ENCODE data around the gene RNF215.

DNA sequence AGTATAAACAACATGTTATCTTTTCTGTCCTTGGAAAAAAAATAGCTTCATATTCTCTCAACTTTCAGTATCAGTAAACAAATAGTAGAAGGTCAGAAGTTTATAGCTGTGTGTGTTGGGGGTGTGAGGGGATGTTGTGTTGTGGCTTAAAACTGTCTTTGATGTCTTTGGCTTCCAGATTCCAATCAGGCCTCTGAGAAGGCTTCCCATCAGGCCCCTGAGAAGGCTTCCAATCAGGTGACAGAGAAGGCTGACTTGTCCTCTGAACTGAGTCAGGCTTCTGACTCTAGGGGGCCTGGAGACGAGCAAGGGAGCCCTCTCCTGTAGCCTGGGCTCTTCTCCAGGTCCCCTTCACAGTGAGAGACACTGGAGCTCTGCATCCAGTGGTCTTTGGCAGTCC, 47.6 kb upstream of the RNF215 start:
- TF ChIP-seq POLR2A (IDR thresholded peaks at IDR 0.05; ENCODE audit: low read depth, low read length) (no peak), PAX5 (IDR thresholded peaks at IDR 0.05; ENCODE audit: insufficient read depth, low read length, severe bottlenecking) (no peak), TAF1 (IDR thresholded peaks at IDR 0.05; ENCODE audit: low read depth, low read length) (no peak), POLR2AphosphoS5 (IDR thresholded peaks at IDR 0.05; ENCODE audit: low read depth, low read length) (no peak)
